ENCODE data around the gene RSBN1. TPM values are rescaled to one million over a fixed set of nuclear protein-coding genes. Genes with fewer than 3 reads are reported as not detected.

RSBN1 gene
- total RNA-seq, 1 donor from 2014 or later: 35.2 TPM

GRCh38 chr1:113783254-113784103 is 28.8 kb downstream of the RSBN1 start:
- Mint-ChIP-seq H3K36me3 (ENCODE audit: unreplicated experiment) (no peaks in the 10 kb centered on the region), H3K9me3 (ENCODE audit: unreplicated experiment) (no peaks in the 10 kb centered on the region), H3K27me3 (ENCODE audit: unreplicated experiment) (no peaks in the 10 kb centered on the region), H3K4me1 (ENCODE audit: low read depth, unreplicated experiment) (peaks cover 10% of the 10 kb centered on the region), H3K4me3 (ENCODE audit: unreplicated experiment) (no peak overlapping the region), H3K27ac (ENCODE audit: unreplicated experiment) (no peak overlapping the region)
- no peak for DNase-seq
- TF ChIP-seq CTCF (IDR thresholded peaks at IDR 0.05; ENCODE audit: partially characterized antibody, unreplicated experiment): no peak

GRCh38 chr1:113782406-113782805 is 29.9 kb downstream of the RSBN1 start:
- Mint-ChIP-seq H3K27me3 (ENCODE audit: unreplicated experiment) (no peaks in the 10 kb centered on the region), H3K36me3 (ENCODE audit: unreplicated experiment) (no peaks in the 10 kb centered on the region), H3K27ac (ENCODE audit: unreplicated experiment) (no peak overlapping the region), H3K4me1 (ENCODE audit: low read depth, unreplicated experiment) (peaks cover 10% of the 10 kb centered on the region), H3K9me3 (ENCODE audit: unreplicated experiment) (no peaks in the 10 kb centered on the region), H3K4me3 (ENCODE audit: unreplicated experiment) (no peak overlapping the region)
- DNase-seq: no peak
- no peak for TF ChIP-seq CTCF (IDR thresholded peaks at IDR 0.05; ENCODE audit: partially characterized antibody, unreplicated experiment)

GRCh38 chr1:113780374-113781146 is 31.7 kb downstream of the RSBN1 start:
- no peak overlapping the region for H3K27ac Mint-ChIP-seq (ENCODE audit: unreplicated experiment)
- no peaks in the 10 kb centered on the region for H3K27me3 Mint-ChIP-seq (ENCODE audit: unreplicated experiment)
- DNase-seq: no peak
- no peaks in the 10 kb centered on the region for H3K36me3 Mint-ChIP-seq (ENCODE audit: unreplicated experiment)
- no peaks in the 10 kb centered on the region for H3K9me3 Mint-ChIP-seq (ENCODE audit: unreplicated experiment)
- H3K4me1 Mint-ChIP-seq (ENCODE audit: low read depth, unreplicated experiment): peaks cover 4% of the 10 kb centered on the region
- no peak for TF ChIP-seq CTCF (IDR thresholded peaks at IDR 0.05; ENCODE audit: partially characterized antibody, unreplicated experiment)
- no peak overlapping the region for H3K4me3 Mint-ChIP-seq (ENCODE audit: unreplicated experiment)

- no peaks in the 10 kb centered on the region for H3K27me3 Mint-ChIP-seq (ENCODE audit: unreplicated experiment)
- no peaks in the 10 kb centered on the region for H3K9me3 Mint-ChIP-seq (ENCODE audit: unreplicated experiment)
- H3K4me3 Mint-ChIP-seq (ENCODE audit: unreplicated experiment): no peak overlapping the region
- TF ChIP-seq CTCF (IDR thresholded peaks at IDR 0.05; ENCODE audit: partially characterized antibody, unreplicated experiment): no peak
- no peaks in the 10 kb centered on the region for H3K36me3 Mint-ChIP-seq (ENCODE audit: unreplicated experiment)
- H3K27ac Mint-ChIP-seq (ENCODE audit: unreplicated experiment): no peak overlapping the region
- peaks cover 3% of the 10 kb centered on the region for H3K4me1 Mint-ChIP-seq (ENCODE audit: low read depth, unreplicated experiment)
- DNase-seq: no peak
Measured at GRCh38 chr1:113779542-113779941, 32.7 kb downstream of the RSBN1 start.

GRCh38 chr1:113777561-113777960 is 34.7 kb downstream of the RSBN1 start:
- no peak for TF ChIP-seq CTCF (IDR thresholded peaks at IDR 0.05; ENCODE audit: partially characterized antibody, unreplicated experiment)
- H3K4me1 Mint-ChIP-seq (ENCODE audit: low read depth, unreplicated experiment): peaks cover 2% of the 10 kb centered on the region
- no peak overlapping the region for H3K27ac Mint-ChIP-seq (ENCODE audit: unreplicated experiment)
- no peak overlapping the region for H3K4me3 Mint-ChIP-seq (ENCODE audit: unreplicated experiment)
- no peaks in the 10 kb centered on the region for H3K27me3 Mint-ChIP-seq (ENCODE audit: unreplicated experiment)
- no peaks in the 10 kb centered on the region for H3K36me3 Mint-ChIP-seq (ENCODE audit: unreplicated experiment)
- H3K9me3 Mint-ChIP-seq (ENCODE audit: unreplicated experiment): no peaks in the 10 kb centered on the region
- no peak for DNase-seq
